Right renal pelvis (tissue), 4 donors: ENCODE results near the gene CCDC175. TPM values are rescaled to one million over a fixed set of nuclear protein-coding genes. Genes with fewer than 3 reads are reported as not detected.

Experiments
- DNase-seq, 4 donors: peaks; one replicate each; pipeline ENCODE4 v3.0.0-alpha.2; 2013; ENCODE audit warnings: low read depth in 4 of 4, low spot score in 3 of 4, missing footprints in 1 of 4
- polyA plus RNA-seq, 4 donors: library from polyadenylated mRNA; unstranded; fragments of 120-200 nt; gene quantifications; one replicate each; pipeline ENCODE4 v1.2.1, GENCODE V29; 2013; ENCODE audit not compliant: insufficient read length in 4 of 4

CCDC175 gene
- polyA plus RNA-seq, 4 donors = 0.42 to 0.62 (median 0.50) TPM

- no peak for DNase-seq
Measured at GRCh38 chr14:59541731-59542130, 34.9 kb downstream of the CCDC175 start.

- no peak for DNase-seq
Measured at GRCh38 chr14:59540852-59541251, 35.8 kb downstream of the CCDC175 start.

GRCh38 chr14:59538936-59539335, 37.7 kb downstream of the CCDC175 start:
- no peak for DNase-seq

- DNase-seq = no peak
Measured at GRCh38 chr14:59537476-59537875, 39.1 kb downstream of the CCDC175 start.

GRCh38 chr14:59534361-59534987, 42.1 kb downstream of the CCDC175 start:
- peak in 2 of 4 donors; percentile 1 to 4 for DNase-seq

- DNase-seq = no peak
Measured at GRCh38 chr14:59532419-59532818, 44.2 kb downstream of the CCDC175 start.

- no peak for DNase-seq
Measured at GRCh38 chr14:59530349-59530748, 46.3 kb downstream of the CCDC175 start.

GRCh38 chr14:59529189-59529588, 47.4 kb downstream of the CCDC175 start:
- DNase-seq = no peak

GRCh38 chr14:59520224-59520623, 56.4 kb downstream of the CCDC175 start:
- DNase-seq = no peak

- peak in 1 of 4 donors; percentile 7 for DNase-seq
Measured at GRCh38 chr14:59511916-59512575, 64.6 kb downstream of the CCDC175 start.

GRCh38 chr14:59510966-59511365, 65.6 kb downstream of the CCDC175 start:
- peak in 1 of 4 donors; percentile 43 for DNase-seq

- no peak for DNase-seq
Measured at GRCh38 chr14:59510001-59510400, 66.6 kb downstream of the CCDC175 start.

- no peak for DNase-seq
Measured at GRCh38 chr14:59509101-59509500, 67.5 kb downstream of the CCDC175 start.

- DNase-seq = no peak
Measured at GRCh38 chr14:59507752-59508103, 68.9 kb downstream of the CCDC175 start.

- peak in 2 of 4 donors; percentile 15 to 43 for DNase-seq
Measured at GRCh38 chr14:59507063-59507751, 69.4 kb downstream of the CCDC175 start.

- DNase-seq = no peak
Measured at GRCh38 chr14:59503256-59503655, 73.4 kb downstream of the CCDC175 start.

GRCh38 chr14:59500732-59501131, 75.9 kb downstream of the CCDC175 start:
- DNase-seq = no peak

- no peak for DNase-seq
Measured at GRCh38 chr14:59492384-59492783, 84.2 kb downstream of the CCDC175 start.

GRCh38 chr14:59490756-59491155, 85.9 kb downstream of the CCDC175 start:
- DNase-seq = no peak

GRCh38 chr14:59484639-59485175, 91.9 kb downstream of the CCDC175 start:
- DNase-seq = peak in 1 of 4 donors; percentile 50

- DNase-seq = peak; percentile 94 to 97 (median 96)
Measured at GRCh38 chr14:59483819-59484638, 92.6 kb downstream of the CCDC175 start, which contains the start of the genes JKAMP and L3HYPDH. JKAMP (plus strand) TSS chr14:59484517; CDS start chr14:59484590, 73 bp downstream. L3HYPDH (minus strand) TSS chr14:59484408; CDS start chr14:59484316, 92 bp downstream.
